Panc1 (cell line): ENCODE results near the gene TSPAN31.

Source experiments
- CTCF ChIP-seq: fragments of 450-650 bp; IDR thresholded peaks from 2 replicates; pipeline ENCODE4 v1.5.1; 2017; ENCODE audit warnings: mild to moderate bottlenecking
- POLR2AphosphoS5 ChIP-seq: IDR thresholded peaks from 2 replicates; pipeline ENCODE4 v1.6.1; 2012; ENCODE audit warnings: mild to moderate bottlenecking, low read depth, low read length, moderate library complexity
- REST ChIP-seq, 2 experiments: IDR thresholded peaks; 2 replicates each; pipeline ENCODE4 v1.6.1; 2011 to 2012; ENCODE audit warnings: low read depth in 2 of 2, control low read depth in 1 of 2, low read length in 1 of 2, mild to moderate bottlenecking in 1 of 2, moderate library complexity in 1 of 2; ENCODE audit not compliant: insufficient read depth in 1 of 2
- SIN3A ChIP-seq: IDR thresholded peaks from 2 replicates; pipeline ENCODE4 v1.6.1; 2012; ENCODE audit warnings: low read depth, mild to moderate bottlenecking, low read length, moderate library complexity, borderline replicate concordance; ENCODE audit not compliant: insufficient read depth
- TCF7L2 ChIP-seq: IDR thresholded peaks from 2 replicates; pipeline ENCODE4 v1.6.1; 2011; ENCODE audit warnings: mild to moderate bottlenecking, low read depth, low read length, inconsistent platforms

GRCh38 chr12:57782608-57783465 is 38.0 kb downstream of the TSPAN31 start, which contains the start of gene TSFM:
- TF ChIP-seq CTCF (peak; percentile 94), TCF7L2 (peak; percentile 51; the same call in 1 of the 2 replicates), POLR2AphosphoS5 (peak; percentile 96), REST (IDR thresholded peaks at IDR 0.05; ENCODE audit: insufficient read depth in 1 of 2, low read depth in 2 of 2, low read length in 1 of 2) (peak in 1 of 2 experiments; percentile 38; a peak in 1 of 4 replicates), SIN3A (peak; percentile 92)
